ENCODE results near the gene CMBL. TPM values are rescaled to one million over a fixed set of nuclear protein-coding genes. Genes with fewer than 3 reads are reported as not detected.

Gene CMBL
- polyA plus RNA-seq, 3 donors = 0.39 to 5.4 TPM; not detected in 1

DNA sequence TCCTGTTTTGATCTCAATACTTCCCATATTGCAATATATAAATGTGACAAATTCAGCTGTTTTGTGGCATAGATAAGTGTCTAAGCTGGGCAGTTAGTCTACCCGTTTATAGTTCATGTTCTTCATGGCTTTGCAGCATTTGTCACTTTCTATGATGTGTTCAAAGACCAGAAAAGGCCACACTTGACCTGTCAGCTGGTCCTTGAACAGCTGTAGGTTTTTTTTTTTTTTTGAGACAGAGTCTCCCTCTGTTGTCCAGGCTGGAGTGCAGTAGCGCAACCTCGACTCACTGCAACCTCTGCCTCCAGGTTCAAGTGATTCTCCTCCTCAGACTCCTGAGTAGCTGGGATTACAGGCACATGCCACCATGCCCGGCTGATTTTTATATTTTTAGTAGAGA is 28.4 kb downstream of the CMBL start:
- Mint-ChIP-seq H3K27me3 (ENCODE audit: low read depth in 3 of 3) (peaks cover 10 to 25% (median 12%) of the 10 kb centered on the region in 3 donors), H3K36me3 (no peaks in the 10 kb centered on the region), H3K4me1 (peaks cover 9% of the 10 kb centered on the region), H3K27ac (no peak overlapping the region), H3K9me3 (peaks cover 0 to 7% (median 4%) of the 10 kb centered on the region in 7 donors), H3K4me3 (no peak overlapping the region)
- Histone ChIP-seq H3K4me2 (replicated peaks; ENCODE audit: extremely low read depth, low read length, poor library complexity, severe bottlenecking) (no peak overlapping the region), H3K79me2 (ENCODE audit: insufficient read depth, low read length) (no peaks in the 10 kb centered on the region), H3K27me3 (ENCODE audit: control insufficient read depth in 2 of 2, insufficient read depth in 2 of 2, low read length in 2 of 2) (peaks cover 3 to 5% of the 10 kb centered on the region in 2 donors), H3K4me3 (replicated peaks in 1 of 3; ENCODE audit: low read depth in 2 of 3, low read length in 3 of 3) (no peak overlapping the region), H4K20me1 (ENCODE audit: insufficient read depth, low read length) (no peaks in the 10 kb centered on the region), H3K27ac (ENCODE audit: low read depth in 1 of 2, low read length in 2 of 2) (no peak overlapping the region), H3K9ac (ENCODE audit: insufficient read depth, low read length, poor library complexity, severe bottlenecking) (no peak overlapping the region), H2AFZ (ENCODE audit: insufficient read depth, low read depth, low read length, poor library complexity, severe bottlenecking) (no peak overlapping the region), H3K9me3 (replicated peaks in 1 of 2; ENCODE audit: control insufficient read depth in 1 of 2, insufficient read depth in 1 of 2, low read length in 2 of 2) (peaks cover 0 to 3% of the 10 kb centered on the region in 2 donors), H3K36me3 (replicated peaks in 1 of 2; ENCODE audit: control insufficient read depth in 1 of 2, insufficient read depth in 2 of 2, low read length in 2 of 2) (no peaks in the 10 kb centered on the region), H3K4me1 (ENCODE audit: control insufficient read depth in 1 of 2, insufficient read depth in 2 of 2, low read length in 2 of 2) (no peaks in the 10 kb centered on the region)
- 80% methylated on average over 1 of the region's 4 CpGs for WGBS (ENCODE audit: insufficient coverage)
- DNase-seq = no peak
- TF ChIP-seq CTCF (IDR thresholded peaks at IDR 0.05) = no peak
- intact Hi-C loops (cut with micrococcal nuclease) = no loop called here

DNA sequence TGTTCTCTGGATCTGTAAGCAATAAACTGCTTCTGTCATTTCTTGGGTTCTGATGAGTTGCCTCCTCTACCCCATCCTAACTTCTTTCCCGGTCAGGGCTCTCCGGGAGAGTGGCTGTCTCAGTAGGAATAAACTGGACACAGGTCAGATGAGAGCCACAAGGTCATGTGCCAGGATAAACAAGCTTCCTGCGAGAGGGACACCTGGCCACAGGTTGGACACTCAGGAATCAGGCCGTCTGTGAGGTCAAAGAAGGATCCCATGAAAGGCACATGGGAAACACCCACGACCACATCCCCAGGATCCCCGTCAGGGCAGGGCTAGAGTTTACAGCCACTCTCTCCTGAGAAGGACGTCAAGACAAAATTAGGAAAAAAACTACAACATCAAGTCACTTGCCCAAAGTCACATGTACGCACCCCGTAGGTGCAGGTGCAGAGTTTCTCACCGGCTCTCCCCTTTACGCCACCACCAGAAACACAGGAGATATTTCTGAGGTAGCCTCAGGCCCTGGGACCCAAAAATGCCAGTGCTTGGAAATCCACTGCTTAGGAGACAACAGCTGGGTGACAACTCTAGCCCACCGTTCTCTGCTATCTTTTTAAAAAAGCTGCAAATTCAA is 28.9 kb downstream of the CMBL start:
- no peak overlapping the region for H3K27ac ChIP-seq (ENCODE audit: low read depth in 1 of 2, low read length in 2 of 2)
- no peak overlapping the region for H3K4me3 Mint-ChIP-seq
- 94% methylated on average over 11 of the region's 12 CpGs for WGBS (ENCODE audit: insufficient coverage)
- intact Hi-C loops (cut with micrococcal nuclease) = no loop called here
- H3K79me2 ChIP-seq (ENCODE audit: insufficient read depth, low read length) = no peaks in the 10 kb centered on the region
- peaks cover 3 to 5% of the 10 kb centered on the region in 2 donors for H3K27me3 ChIP-seq (ENCODE audit: control insufficient read depth in 2 of 2, insufficient read depth in 2 of 2, low read length in 2 of 2)
- no peak for DNase-seq
- no peak overlapping the region for H3K4me2 ChIP-seq (replicated peaks; ENCODE audit: extremely low read depth, low read length, poor library complexity, severe bottlenecking)
- H3K9ac ChIP-seq (ENCODE audit: insufficient read depth, low read length, poor library complexity, severe bottlenecking) = no peak overlapping the region
- H3K4me3 ChIP-seq (replicated peaks in 1 of 3; ENCODE audit: low read depth in 2 of 3, low read length in 3 of 3) = no peak overlapping the region
- H3K27me3 Mint-ChIP-seq (ENCODE audit: low read depth in 3 of 3) = peaks cover 15 to 28% (median 15%) of the 10 kb centered on the region in 3 donors
- H2AFZ ChIP-seq (ENCODE audit: insufficient read depth, low read depth, low read length, poor library complexity, severe bottlenecking) = no peak overlapping the region
- no peaks in the 10 kb centered on the region for H4K20me1 ChIP-seq (ENCODE audit: insufficient read depth, low read length)
- H3K36me3 ChIP-seq (replicated peaks in 1 of 2; ENCODE audit: control insufficient read depth in 1 of 2, insufficient read depth in 2 of 2, low read length in 2 of 2) = no peaks in the 10 kb centered on the region
- H3K4me1 Mint-ChIP-seq = peaks cover 9% of the 10 kb centered on the region
- H3K27ac Mint-ChIP-seq = peak overlapping the region in 2 of 7 donors; percentile 24 to 59
- peaks cover 0 to 9% (median 8%) of the 10 kb centered on the region in 7 donors for H3K9me3 Mint-ChIP-seq
- no peaks in the 10 kb centered on the region for H3K36me3 Mint-ChIP-seq
- peaks cover 0 to 9% of the 10 kb centered on the region in 2 donors for H3K9me3 ChIP-seq (replicated peaks in 1 of 2; ENCODE audit: control insufficient read depth in 1 of 2, insufficient read depth in 1 of 2, low read length in 2 of 2)
- no peaks in the 10 kb centered on the region for H3K4me1 ChIP-seq (ENCODE audit: control insufficient read depth in 1 of 2, insufficient read depth in 2 of 2, low read length in 2 of 2)
- no peak for TF ChIP-seq CTCF (IDR thresholded peaks at IDR 0.05)
